NCI-H2081 (cell line): Measurements from ENCODE around the gene GSTCD.
"Not testable (repeated sequence)": the region's sequence is repeated elsewhere in the genome, so short reads cannot be mapped to it uniquely, and the experiment has no call there.

Experiments used
- DNase-seq, 2 experiments: peaks; one replicate each; lab custom pipeline; 2025; lab: John Stamatoyannopoulos, UW

Gene GSTCD

DNA sequence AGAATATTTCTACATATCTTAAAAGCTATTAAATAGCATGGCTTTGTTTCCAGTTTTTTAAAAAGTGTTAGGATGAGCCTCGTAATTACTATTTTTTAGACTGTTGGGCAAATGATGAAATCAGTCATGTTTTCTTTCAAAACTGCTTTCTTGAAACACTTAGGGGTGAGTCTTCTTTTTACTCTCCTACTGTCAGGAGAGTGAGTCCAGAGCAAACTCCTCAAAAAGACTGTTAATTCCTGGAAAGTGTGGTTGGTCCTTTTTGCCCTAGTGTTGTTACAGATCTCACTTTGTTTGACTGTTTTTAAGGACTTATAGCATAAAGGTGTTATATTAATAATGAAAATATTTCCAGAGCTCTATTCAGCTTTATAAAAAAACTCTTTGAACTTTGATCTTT is 6.3 kb downstream of the GSTCD start:
- DNase-seq = no peak

- DNase-seq = peak in 1 of 2 experiments; percentile 49
These were observed 7.2 kb downstream of the GSTCD start for GRCh38 chr4:105715692-105716278.

DNA sequence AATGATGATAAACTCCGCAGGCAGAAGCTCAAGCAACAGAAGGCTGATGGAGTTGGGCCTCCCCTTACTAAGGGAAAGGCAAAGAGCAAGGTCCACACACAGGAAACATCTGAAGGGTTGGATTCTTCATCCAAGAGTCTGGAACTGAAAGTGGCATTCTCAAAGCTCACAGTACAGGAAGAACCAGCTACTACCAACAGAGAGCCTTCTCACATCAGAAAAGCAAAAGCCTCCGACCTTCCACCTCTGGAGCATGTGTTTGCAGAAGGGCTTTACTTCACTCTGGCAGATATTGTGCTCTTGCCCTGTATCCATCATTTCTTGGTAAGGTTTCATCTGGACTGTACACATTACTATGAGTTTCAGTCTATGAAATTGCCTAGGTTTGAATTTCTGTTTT is 10.6 kb downstream of the GSTCD start:
- no peak for DNase-seq

- DNase-seq = no peak
These were observed 17.0 kb downstream of the GSTCD start for GRCh38 chr4:105725623-105726022.

- DNase-seq = not testable (repeated sequence)
These were observed 21.3 kb downstream of the GSTCD start for GRCh38 chr4:105729895-105730294.

- DNase-seq = not testable (repeated sequence)
These were observed 26.6 kb downstream of the GSTCD start for GRCh38 chr4:105735217-105735616.

DNA sequence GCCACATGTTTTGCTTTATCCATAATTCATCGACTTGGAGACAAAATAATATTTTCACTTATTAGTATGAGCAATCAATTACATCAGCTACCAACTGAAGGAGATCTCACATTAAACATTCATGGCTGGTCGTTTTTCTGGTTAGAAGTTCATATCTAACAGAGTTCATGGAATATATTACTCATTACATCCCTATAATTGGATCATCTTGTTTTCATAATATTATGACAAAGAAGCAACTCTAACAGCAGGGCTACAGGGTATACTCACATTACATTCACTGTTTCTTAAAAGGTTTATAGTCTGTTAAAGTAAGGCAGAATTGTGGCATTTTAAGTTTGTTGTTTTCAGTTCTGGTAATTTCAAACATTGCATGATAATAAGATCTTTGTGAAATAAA is 33.0 kb downstream of the GSTCD start:
- DNase-seq = no peak

GRCh38 chr4:105748222-105748621 is 39.6 kb downstream of the GSTCD start:
- DNase-seq = no peak

- DNase-seq = no peak
These were observed 43.2 kb downstream of the GSTCD start for GRCh38 chr4:105751718-105752299.

- no peak for DNase-seq
These were observed 44.8 kb downstream of the GSTCD start for GRCh38 chr4:105753361-105753760.

GRCh38 chr4:105755375-105755774 is 46.8 kb downstream of the GSTCD start:
- no peak for DNase-seq

GRCh38 chr4:105758958-105759357 is 50.4 kb downstream of the GSTCD start:
- no peak for DNase-seq

- no peak for DNase-seq
These were observed 57.3 kb downstream of the GSTCD start for GRCh38 chr4:105765690-105766407.

- no peak for DNase-seq
These were observed 59.0 kb downstream of the GSTCD start for GRCh38 chr4:105767579-105767978.

DNA sequence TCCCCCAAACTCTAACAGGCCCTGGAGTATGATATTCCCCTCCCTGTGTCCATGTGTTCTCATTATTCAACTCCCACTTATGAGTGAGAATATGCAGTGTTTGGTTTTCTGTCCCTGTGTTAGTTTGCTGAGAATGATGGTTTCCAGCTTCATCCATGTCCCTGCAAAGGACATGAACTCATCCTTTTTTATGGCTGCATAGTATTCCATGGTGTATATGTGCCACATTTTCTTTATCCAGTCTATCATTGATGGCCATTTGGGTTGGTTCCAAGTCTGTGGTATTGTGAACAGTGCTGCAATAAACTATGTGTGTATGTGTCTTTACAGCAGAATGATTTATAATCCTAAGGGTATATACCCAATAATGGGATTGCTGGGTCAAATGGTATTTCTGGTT is 61.9 kb downstream of the GSTCD start:
- not testable (repeated sequence) for DNase-seq

- DNase-seq = not testable (repeated sequence)
These were observed 63.5 kb downstream of the GSTCD start for GRCh38 chr4:105772065-105772464.

DNA sequence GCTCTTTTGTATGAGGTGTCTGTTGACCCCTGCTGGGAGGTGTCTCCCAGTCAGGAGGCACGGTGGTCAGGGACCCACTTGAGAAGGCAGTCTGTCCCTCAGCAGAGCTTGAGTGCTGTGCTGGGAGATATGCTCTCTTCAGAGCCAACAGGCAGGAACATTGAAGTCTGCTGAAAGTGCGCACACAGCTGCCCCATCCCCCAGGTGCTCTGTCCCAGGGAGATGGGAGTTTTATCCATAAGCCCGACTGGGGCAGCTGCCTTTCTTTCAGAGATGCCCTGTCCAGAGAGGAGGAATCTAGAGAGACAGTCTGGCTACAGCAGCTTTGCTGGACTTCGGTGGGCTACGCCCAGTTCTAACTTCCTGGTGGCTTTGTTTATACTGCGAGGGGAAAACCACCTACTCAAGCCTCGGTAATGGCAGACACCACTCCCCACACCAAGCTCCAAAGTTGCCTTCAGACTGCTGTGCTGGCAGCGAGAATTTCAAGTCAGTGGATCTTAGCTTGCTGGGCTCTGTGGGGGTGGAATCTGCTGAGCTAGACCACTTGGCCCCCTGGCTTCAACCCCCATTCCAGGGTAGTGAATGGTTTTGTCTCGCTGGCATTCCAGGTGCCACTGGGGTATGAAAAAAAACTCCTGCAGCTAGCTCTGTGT is 67.3 kb downstream of the GSTCD start:
- not testable (repeated sequence) for DNase-seq

DNA sequence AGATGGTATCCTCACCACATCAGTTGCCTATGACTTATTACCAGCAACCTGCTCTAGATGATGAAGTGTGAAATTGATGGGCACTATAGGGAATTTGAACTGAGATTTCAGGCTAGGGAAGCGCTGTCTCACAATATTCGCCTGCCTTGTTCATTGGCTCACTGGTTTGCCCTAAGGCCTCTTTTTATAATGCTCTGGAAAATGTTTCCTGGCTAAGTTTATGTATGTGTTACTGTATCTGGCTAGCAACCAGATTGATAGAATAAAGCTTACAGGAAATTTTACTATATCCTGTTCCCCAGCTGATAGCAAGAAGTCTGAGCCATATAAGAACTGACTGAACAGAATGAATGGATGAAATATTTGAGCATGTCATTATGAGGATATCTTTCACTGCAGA is 71.6 kb downstream of the GSTCD start:
- DNase-seq = peak; percentile 2 to 12

DNA sequence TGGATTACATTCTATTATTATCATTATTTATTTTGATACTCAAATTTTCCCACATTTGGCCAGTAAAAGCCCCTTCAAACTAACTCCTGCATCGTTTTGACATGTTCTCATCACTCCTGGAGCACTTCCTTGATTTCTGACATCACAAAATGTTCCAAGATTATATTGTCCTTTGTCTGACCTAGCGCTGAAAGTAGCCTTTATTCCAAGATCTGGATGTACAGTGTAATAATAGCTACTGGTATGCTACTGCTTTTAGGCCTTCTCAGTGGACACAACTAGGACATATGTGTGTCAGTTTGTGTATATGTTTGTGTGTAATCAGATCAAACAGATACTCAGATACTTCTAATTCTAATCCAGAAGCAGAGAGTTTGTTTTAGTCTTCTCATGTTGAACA is 76.2 kb downstream of the GSTCD start:
- DNase-seq = no peak

GRCh38 chr4:105785792-105786191 is 77.2 kb downstream of the GSTCD start:
- DNase-seq = no peak

- no peak for DNase-seq
These were observed 78.2 kb downstream of the GSTCD start for GRCh38 chr4:105786748-105787147.

GRCh38 chr4:105797225-105797624 is 88.6 kb downstream of the GSTCD start:
- DNase-seq = no peak
